HEK293 (cell line): ENCODE measurements around the gene MBD5.

Experiments
- CTCF ChIA-PET: fragments of 350-600 bp; formaldehyde crosslinking; extraction: SDS; loops from one replicate; lab custom pipeline; 2021; ENCODE audit warnings: antibody characterized with exemption; lab: Yijun Ruan, JAX
- POLR2A ChIA-PET: fragments of 300-600 bp; formaldehyde crosslinking; extraction: SDS; loops from one replicate; lab custom pipeline; 2020; ENCODE audit warnings: antibody characterized with exemption, inconsistent platforms; lab: Yijun Ruan, JAX
- H3K27ac ChIP-seq: fragments of 200-500 bp; sonication (Bioruptor generic); 2 replicates; pipeline ENCODE4 v1.5.1; 2014; ENCODE audit warnings: low read depth, low read length, control low read depth, inconsistent platforms; ENCODE audit errors: extremely low read depth
- H3K36me3 ChIP-seq, 2 experiments: fragments of 200-500 bp in 1 of 2; sonication (Bioruptor generic) in 1 of 2; 1 replicate in 1 of 2; 2 replicates in 1 of 2; pipeline ENCODE4 v1.5.1; 2014 to 2017; ENCODE audit warnings: inconsistent platforms in 2 of 2, low read length in 2 of 2; ENCODE audit not compliant: control insufficient read depth in 2 of 2, insufficient read depth in 1 of 2
- H3K4me1 ChIP-seq: fragments of 200-500 bp; sonication (Bioruptor generic); 2 replicates; pipeline ENCODE4 v1.5.1; 2014; ENCODE audit warnings: mild to moderate bottlenecking, low read length, inconsistent platforms; ENCODE audit not compliant: control insufficient read depth, insufficient read depth
- H3K4me3 ChIP-seq: 2 replicates; pipeline ENCODE4 v1.5.1; 2011; ENCODE audit warnings: low read depth, mild to moderate bottlenecking, control low read depth, low read length, moderate library complexity
- H3K9me3 ChIP-seq: fragments of 200-500 bp; sonication (Bioruptor generic); 2 replicates; pipeline ENCODE4 v1.5.1; 2014; ENCODE audit warnings: low read depth, low read length, inconsistent platforms; ENCODE audit not compliant: control insufficient read depth, insufficient read depth
- ATF2 ChIP-seq: fragments of 450-650 bp; formaldehyde crosslinking; IDR thresholded peaks from 2 replicates; pipeline ENCODE4 v1.5.1; 2016; ENCODE audit warnings: missing biosample characterization, missing genetic modification characterization, low read depth
- GLI4 ChIP-seq: fragments of 450-650 bp; formaldehyde crosslinking; IDR thresholded peaks from 2 replicates; pipeline ENCODE4 v1.5.1; 2016; ENCODE audit warnings: missing biosample characterization, missing genetic modification characterization
- HOXC10 ChIP-seq: sonication (generic); formaldehyde crosslinking; IDR thresholded peaks from 2 replicates; pipeline ENCODE4 v1.8.1; 2023; ENCODE audit warnings: mild to moderate bottlenecking, missing genetic modification reagents
- KLF16 ChIP-seq: fragments of 450-650 bp; formaldehyde crosslinking; IDR thresholded peaks from 2 replicates; pipeline ENCODE4 v1.5.1; 2017; ENCODE audit warnings: missing biosample characterization, missing genetic modification characterization
- SP2 ChIP-seq: fragments of 450-650 bp; formaldehyde crosslinking; IDR thresholded peaks from 2 replicates; pipeline ENCODE4 v1.5.1; 2016; ENCODE audit warnings: missing biosample characterization, missing genetic modification characterization
- ZBTB17 ChIP-seq: fragments of 450-650 bp; formaldehyde crosslinking; IDR thresholded peaks from 2 replicates; pipeline ENCODE4 v1.5.1; 2016; ENCODE audit warnings: missing biosample characterization, missing genetic modification characterization
- ZBTB49 ChIP-seq: fragments of 450-650 bp; formaldehyde crosslinking; IDR thresholded peaks from 2 replicates; pipeline ENCODE4 v1.5.1; 2016; ENCODE audit warnings: missing biosample characterization, missing genetic modification characterization, low read depth
- ZIC2 ChIP-seq: fragments of 450-650 bp; formaldehyde crosslinking; IDR thresholded peaks from 2 replicates; pipeline ENCODE4 v1.5.1; 2016; ENCODE audit warnings: missing biosample characterization, missing genetic modification characterization
- ZNF10 ChIP-seq: fragments of 450-650 bp; formaldehyde crosslinking; IDR thresholded peaks from 2 replicates; pipeline ENCODE4 v1.5.1; 2017; ENCODE audit warnings: missing biosample characterization, missing genetic modification characterization
- ZNF133 ChIP-seq: fragments of 450-650 bp; formaldehyde crosslinking; IDR thresholded peaks from 2 replicates; pipeline ENCODE4 v1.5.1; 2016; ENCODE audit warnings: missing biosample characterization, missing genetic modification characterization
- ZNF169 ChIP-seq: fragments of 450-650 bp; formaldehyde crosslinking; IDR thresholded peaks from 2 replicates; pipeline ENCODE4 v1.5.1; 2016; ENCODE audit warnings: missing biosample characterization, missing genetic modification characterization
- ZNF302 ChIP-seq: fragments of 450-650 bp; formaldehyde crosslinking; IDR thresholded peaks from 2 replicates; pipeline ENCODE4 v1.5.1; 2016; ENCODE audit warnings: missing biosample characterization, missing genetic modification characterization, low read depth
- ZNF416 ChIP-seq: fragments of 450-650 bp; formaldehyde crosslinking; IDR thresholded peaks from 2 replicates; pipeline ENCODE4 v1.5.1; 2016; ENCODE audit warnings: missing biosample characterization, missing genetic modification characterization
- ZNF521 ChIP-seq: fragments of 450-650 bp; formaldehyde crosslinking; IDR thresholded peaks from 2 replicates; pipeline ENCODE4 v1.5.1; 2017; ENCODE audit warnings: missing biosample characterization, mild to moderate bottlenecking, missing genetic modification characterization
- ZNF792 ChIP-seq: fragments of 450-650 bp; formaldehyde crosslinking; IDR thresholded peaks from 2 replicates; pipeline ENCODE4 v1.5.1; 2016; ENCODE audit warnings: missing biosample characterization, missing genetic modification characterization
- ZNF837 ChIP-seq: fragments of 450-650 bp; formaldehyde crosslinking; IDR thresholded peaks from 2 replicates; pipeline ENCODE4 v1.5.1; 2016; ENCODE audit warnings: missing biosample characterization, missing genetic modification characterization
- TF ChIP-seq, protein P1 (sequence below): fragments of 450-650 bp; formaldehyde crosslinking; IDR thresholded peaks from 2 replicates; pipeline ENCODE4 v1.5.1; 2016; ENCODE audit warnings: missing biosample characterization, missing genetic modification characterization
- TF ChIP-seq, protein P2 (sequence below): fragments of 450-650 bp; formaldehyde crosslinking; IDR thresholded peaks from 2 replicates; pipeline ENCODE4; 2016; ENCODE audit warnings: missing biosample characterization, missing genetic modification characterization

MBD5 gene

DNA sequence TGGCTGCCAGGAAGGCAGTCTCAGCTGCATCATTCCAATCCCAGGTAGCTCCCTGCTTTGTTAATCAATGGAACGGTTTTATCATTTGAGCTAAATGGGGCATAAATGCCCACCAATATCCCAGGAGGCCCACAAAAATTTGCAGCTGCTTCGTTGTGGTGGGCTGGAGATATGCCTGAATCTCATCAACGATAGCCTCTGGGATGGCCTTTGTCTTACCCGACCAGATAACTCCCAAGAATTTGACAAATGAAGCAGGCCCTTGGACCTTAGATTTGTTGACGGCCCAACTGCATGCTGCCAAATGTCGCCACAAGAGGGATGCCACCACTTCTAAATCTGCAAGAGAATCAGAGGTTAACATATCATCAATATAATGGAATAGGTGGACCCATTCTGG lies 236.4 kb downstream of the MBD5 start (continued):
- TF ChIP-seq GLI4 (tag by site-specific recombination): no peak
- no peak for TF ChIP-seq ZNF521 (tag by site-specific recombination)
- TF ChIP-seq, protein P1, sequence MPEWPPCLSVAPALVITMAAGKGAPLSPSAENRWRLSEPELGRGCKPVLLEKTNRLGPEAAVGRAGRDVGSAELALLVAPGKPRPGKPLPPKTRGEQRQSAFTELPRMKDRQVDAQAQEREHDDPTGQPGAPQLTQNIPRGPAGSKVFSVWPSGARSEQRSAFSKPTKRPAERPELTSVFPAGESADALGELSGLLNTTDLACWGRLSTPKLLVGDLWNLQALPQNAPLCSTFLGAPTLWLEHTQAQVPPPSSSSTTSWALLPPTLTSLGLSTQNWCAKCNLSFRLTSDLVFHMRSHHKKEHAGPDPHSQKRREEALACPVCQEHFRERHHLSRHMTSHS (tag by site-specific recombination): no peak
- no peak for TF ChIP-seq ZBTB49 (tag by site-specific recombination)

GRCh38 chr2:148258124-148258523 lies 237.2 kb downstream of the MBD5 start:
- Histone ChIP-seq H3K9me3 (no peaks in the 10 kb centered on the region), H3K4me1 (no peaks in the 10 kb centered on the region), H3K27ac (no peak overlapping the region), H3K36me3 (peaks cover 0 to 22% of the 10 kb centered on the region in 2 experiments; a peak in 1 of 3 replicates), H3K4me3 (no peak overlapping the region)
- TF ChIP-seq SP2 (tag by site-specific recombination): no peak
- TF ChIP-seq ZNF837 (tag by site-specific recombination): no peak
- no peak for TF ChIP-seq ZBTB49 (tag by site-specific recombination)
- TF ChIP-seq ZIC2 (tag by site-specific recombination): no peak
- no peak for TF ChIP-seq ZNF133 (tag by site-specific recombination)
- no peak for TF ChIP-seq ZNF169 (tag by site-specific recombination)
- TF ChIP-seq ATF2 (tag by site-specific recombination): no peak
- no peak for TF ChIP-seq ZNF416 (tag by site-specific recombination)
- TF ChIP-seq ZBTB17 (tag by site-specific recombination): no peak
- TF ChIP-seq, protein P2, sequence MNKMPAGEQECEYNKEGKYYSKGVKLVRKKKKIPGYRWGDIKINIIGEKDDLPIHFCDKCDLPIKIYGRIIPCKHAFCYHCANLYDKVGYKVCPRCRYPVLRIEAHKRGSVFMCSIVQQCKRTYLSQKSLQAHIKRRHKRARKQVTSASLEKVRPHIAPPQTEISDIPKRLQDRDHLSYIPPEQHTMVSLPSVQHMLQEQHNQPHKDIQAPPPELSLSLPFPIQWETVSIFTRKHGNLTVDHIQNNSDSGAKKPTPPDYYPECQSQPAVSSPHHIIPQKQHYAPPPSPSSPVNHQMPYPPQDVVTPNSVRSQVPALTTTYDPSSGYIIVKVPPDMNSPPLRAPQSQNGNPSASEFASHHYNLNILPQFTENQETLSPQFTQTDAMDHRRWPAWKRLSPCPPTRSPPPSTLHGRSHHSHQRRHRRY (tag by site-specific recombination): no peak
- no peak for TF ChIP-seq HOXC10 (CRISPR knock-in tag)
- no peak for TF ChIP-seq ZNF302 (tag by site-specific recombination)
- no peak for TF ChIP-seq KLF16 (tag by site-specific recombination)
- no peak for TF ChIP-seq ZNF10 (tag by site-specific recombination)
- TF ChIP-seq ZNF792 (tag by site-specific recombination): no peak
- CTCF ChIA-PET: no interaction called here
- POLR2A ChIA-PET: no interaction called here
